GM23338 (cell line): ENCODE results near the gene CDYL2. TPM values are rescaled to one million over a fixed set of nuclear protein-coding genes. Genes with fewer than 3 reads are reported as not detected.

ENCODE experiments used
- ATAC-seq: fragments of 200-7000 bp; cut with Tn5 transposase; 3 replicates; pipeline ENCODE4 v1.9.1; 2020
- DNase-seq: peaks from one replicate; pipeline ENCODE4 v3.0.0-alpha.2; 2015; ENCODE audit warnings: low spot score
- H2AFZ ChIP-seq: fragments of 200-600 bp; sonication (generic); 2 replicates; pipeline ENCODE4 v1.8.0; 2016; ENCODE audit warnings: antibody characterized with exemption, mild to moderate bottlenecking, moderate library complexity
- H3F3A ChIP-seq: fragments of 200-600 bp; sonication (generic); replicated peaks from 2 replicates; pipeline ENCODE4 v1.8.0; 2017; ENCODE audit warnings: antibody characterized with exemption, mixed run types, low read depth
- H3K27ac ChIP-seq: fragments of 200-600 bp; sonication (generic); 2 replicates; pipeline ENCODE4 v1.6.1; 2016; ENCODE audit warnings: low read depth
- H3K27me3 ChIP-seq: fragments of 200-600 bp; sonication (generic); 2 replicates; pipeline ENCODE4 v1.8.0; 2016; ENCODE audit warnings: mild to moderate bottlenecking, mixed run types, moderate library complexity; ENCODE audit not compliant: insufficient read depth
- H3K36me3 ChIP-seq: fragments of 200-600 bp; sonication (generic); 2 replicates; pipeline ENCODE4 v1.8.0; 2016; ENCODE audit warnings: mild to moderate bottlenecking; ENCODE audit not compliant: insufficient read depth
- H3K4me1 ChIP-seq: fragments of 200-600 bp; sonication (generic); 2 replicates; pipeline ENCODE4 v1.8.0; 2016; ENCODE audit warnings: mild to moderate bottlenecking, moderate library complexity; ENCODE audit not compliant: insufficient read depth
- H3K4me2 ChIP-seq: fragments of 200-600 bp; sonication (generic); 2 replicates; pipeline ENCODE4 v1.7.1; 2017; ENCODE audit warnings: mixed run types
- H3K4me3 ChIP-seq: fragments of 200-600 bp; sonication (generic); 2 replicates; pipeline ENCODE4 v1.6.1; 2016; ENCODE audit warnings: mixed run types
- H3K79me2 ChIP-seq: fragments of 200-600 bp; sonication (generic); replicated peaks from 2 replicates; pipeline ENCODE4 v1.8.0; 2017; ENCODE audit warnings: mild to moderate bottlenecking; ENCODE audit not compliant: insufficient read depth
- H3K9me2 ChIP-seq: fragments of 200-600 bp; sonication (generic); 2 replicates; pipeline ENCODE4 v1.8.0; 2017; ENCODE audit not compliant: insufficient read depth
- H4K20me1 ChIP-seq: fragments of 200-600 bp; sonication (generic); replicated peaks from 2 replicates; pipeline ENCODE4 v1.8.0; 2017; ENCODE audit warnings: mild to moderate bottlenecking; ENCODE audit not compliant: insufficient read depth
- H3K27ac Mint-ChIP-seq: 2 replicates; pipeline ENCODE4 v1.8.0; 2020; ENCODE audit warnings: inconsistent platforms, mild to moderate bottlenecking, moderate library complexity, mixed read lengths
- H3K27me3 Mint-ChIP-seq: 3 replicates; pipeline ENCODE4 v1.8.0; 2022; ENCODE audit warnings: low read depth, mild to moderate bottlenecking, moderate library complexity, mixed read lengths, inconsistent platforms; ENCODE audit not compliant: insufficient read depth, poor library complexity
- H3K36me3 Mint-ChIP-seq: 3 replicates; pipeline ENCODE4 v1.8.0; 2021; ENCODE audit warnings: low read depth, mild to moderate bottlenecking, inconsistent platforms, moderate library complexity, mixed read lengths
- H3K4me1 Mint-ChIP-seq: 3 replicates; pipeline ENCODE4 v1.8.0; 2020; ENCODE audit warnings: mild to moderate bottlenecking, inconsistent platforms, mixed read lengths
- H3K4me3 Mint-ChIP-seq: 3 replicates; pipeline ENCODE4 v1.8.0; 2021; ENCODE audit warnings: moderate library complexity, mild to moderate bottlenecking, inconsistent platforms, mixed read lengths
- H3K9me3 Mint-ChIP-seq: 3 replicates; pipeline ENCODE4 v1.8.0; 2020; ENCODE audit warnings: moderate library complexity, mild to moderate bottlenecking, inconsistent platforms, mixed read lengths
- CREB1 ChIP-seq: fragments of 250-450 bp; sonication (Bioruptor Pico); IDR thresholded peaks from 2 replicates; pipeline ENCODE4 v1.5.0; 2020; ENCODE audit warnings: low read depth, mild to moderate bottlenecking, moderate library complexity
- CTCF ChIP-seq, 2 experiments: fragments of 200-600 bp in 1 of 2; sonication (generic) in 1 of 2; conservative IDR thresholded peaks; 2 replicates each; pipeline versions ENCODE4 v1.5.1 to v1.6.1; 2016 to 2017; ENCODE audit warnings: antibody characterized with exemption in 2 of 2, low read depth in 2 of 2, mild to moderate bottlenecking in 2 of 2, moderate library complexity in 1 of 2
- ETS1 ChIP-seq: IDR thresholded peaks from 2 replicates; pipeline ENCODE4 v1.6.1; 2016; ENCODE audit warnings: antibody characterized with exemption
- EZH2 ChIP-seq: fragments of 200-600 bp; sonication (generic); IDR thresholded peaks from one replicate; pipeline ENCODE4 v1.8.0; 2017; ENCODE audit warnings: antibody characterized with exemption, mild to moderate bottlenecking, low read depth; ENCODE audit not compliant: unreplicated experiment
- EZH2phosphoT487 ChIP-seq: fragments of 200-600 bp; sonication (generic); IDR thresholded peaks from one replicate; pipeline ENCODE4 v1.8.1; 2018; ENCODE audit warnings: antibody characterized with exemption; ENCODE audit not compliant: unreplicated experiment
- JUNB ChIP-seq: IDR thresholded peaks from one replicate; pipeline ENCODE4 v1.6.1; 2016; ENCODE audit warnings: antibody characterized with exemption; ENCODE audit not compliant: unreplicated experiment
- NANOG ChIP-seq: IDR thresholded peaks from 2 replicates; pipeline ENCODE4 v1.6.1; 2016; ENCODE audit warnings: antibody characterized with exemption, borderline replicate concordance
- POLR2AphosphoS5 ChIP-seq: IDR thresholded peaks from 2 replicates; pipeline ENCODE4 v1.6.1; 2016; ENCODE audit warnings: antibody characterized with exemption, low read depth
- REST ChIP-seq: IDR thresholded peaks from one replicate; pipeline ENCODE4 v1.6.1; 2018; ENCODE audit warnings: antibody characterized with exemption; ENCODE audit not compliant: unreplicated experiment
- STAT1 ChIP-seq: IDR thresholded peaks from one replicate; pipeline ENCODE4 v1.6.1; 2016; ENCODE audit warnings: antibody characterized with exemption; ENCODE audit not compliant: unreplicated experiment
- ZNF114 ChIP-seq: fragments of 250-450 bp; sonication (Bioruptor Pico); IDR thresholded peaks from 2 replicates; pipeline ENCODE4 v1.5.0; 2020; ENCODE audit warnings: mild to moderate bottlenecking, moderate library complexity
- ZNF331 ChIP-seq: fragments of 250-450 bp; sonication (Bioruptor Pico); IDR thresholded peaks from 2 replicates; pipeline ENCODE4 v1.5.0; 2020; ENCODE audit warnings: low read depth, mild to moderate bottlenecking, moderate library complexity
- ZNF462 ChIP-seq: fragments of 250-450 bp; sonication (Bioruptor Pico); IDR thresholded peaks from 2 replicates; pipeline ENCODE4 v1.5.0; 2020; ENCODE audit warnings: mild to moderate bottlenecking, moderate library complexity
- polyA plus RNA-seq: library from polyadenylated mRNA; unstranded; fragments of >200 nt; fragmentation: Nextera tagmentation; extraction: Ambion mirVana; gene quantifications from 2 replicates; pipeline ENCODE4 v1.2.1, GENCODE V29; 2016
- total RNA-seq: library from RNA; depleted of rRNA; stranded (reverse); fragments of >200 nt; shearing (Covaris generic); gene quantifications from 2 replicates; pipeline ENCODE4 v1.2.3, GENCODE V29; 2014

The CDYL2 gene
- total and polyA plus RNA-seq, 2 experiments from 2014 or later, result 0.82 to 4.3 TPM

- DNase-seq, result peak; percentile 25
- H3K36me3 ChIP-seq, result no peaks in the 10 kb centered on the region
- no peaks in the 10 kb centered on the region for H3K9me2 ChIP-seq
- H3K4me3 ChIP-seq, result no peak overlapping the region
- H3F3A ChIP-seq, result no peaks in the 10 kb centered on the region
- H3K9me3 Mint-ChIP-seq, result no peaks in the 10 kb centered on the region
- peak; percentile 77 for ATAC-seq
- H4K20me1 ChIP-seq, result no peaks in the 10 kb centered on the region
- TF ChIP-seq CREB1 (no peak), POLR2AphosphoS5 (no peak), ETS1 (no peak), NANOG (no peak), JUNB (no peak), ZNF331 (CRISPR knock-in tag) (no peak), ZNF114 (no peak), STAT1 (no peak), ZNF462 (CRISPR knock-in tag) (no peak), CTCF (conservative IDR thresholded peaks at IDR 0.05; ENCODE audit: low read depth in 2 of 2) (no peak), EZH2 (no peak), EZH2phosphoT487 (no peak), REST (no peak)
- H3K27me3 ChIP-seq, result no peaks in the 10 kb centered on the region
- H3K27ac Mint-ChIP-seq, result no peak overlapping the region
- H3K27me3 Mint-ChIP-seq, result no peaks in the 10 kb centered on the region
- H3K4me3 Mint-ChIP-seq, result no peak overlapping the region
- no peak overlapping the region for H3K4me2 ChIP-seq
- peaks cover 4% of the 10 kb centered on the region for H3K4me1 Mint-ChIP-seq
- peaks cover 8% of the 10 kb centered on the region; the same call in 1 of the 2 replicates for H3K4me1 ChIP-seq
- H3K79me2 ChIP-seq, result no peaks in the 10 kb centered on the region
- H3K36me3 Mint-ChIP-seq, result no peaks in the 10 kb centered on the region
- no peak overlapping the region for H3K27ac ChIP-seq
- no peak overlapping the region; the same call in 1 of the 2 replicates for H2AFZ ChIP-seq
Observed at GRCh38 chr16:80751167-80751566, 53.2 kb downstream of the CDYL2 start.
